ENCODE data around the gene FANCC.

The FANCC gene

GRCh38 chr9:95102572-95102971, 214.9 kb downstream of the FANCC start:
- no peak for DNase-seq (ENCODE audit: low read depth)
- no peak for TF ChIP-seq CTCF (IDR thresholded peaks at IDR 0.05; ENCODE audit: insufficient read depth, low read depth, low read length, missing control alignments)
- H3K4me3 ChIP-seq (ENCODE audit: low read length): no peak overlapping the region

- H3K4me3 ChIP-seq (ENCODE audit: low read length): no peak overlapping the region
- no peak for TF ChIP-seq CTCF (IDR thresholded peaks at IDR 0.05; ENCODE audit: insufficient read depth, low read depth, low read length, missing control alignments)
- DNase-seq (ENCODE audit: low read depth): peak; percentile 98
Measured at GRCh38 chr9:95102001-95102433, 215.5 kb downstream of the FANCC start.

- no peak for TF ChIP-seq CTCF (IDR thresholded peaks at IDR 0.05; ENCODE audit: insufficient read depth, low read depth, low read length, missing control alignments)
- DNase-seq (ENCODE audit: low read depth): peak; percentile 84
- H3K4me3 ChIP-seq (ENCODE audit: low read length): no peak overlapping the region
Measured at GRCh38 chr9:95101326-95101725, 216.2 kb downstream of the FANCC start.

GRCh38 chr9:95100071-95100627, 217.4 kb downstream of the FANCC start:
- no peak overlapping the region for H3K4me3 ChIP-seq (ENCODE audit: low read length)
- DNase-seq (ENCODE audit: low read depth): peak; percentile 84
- no peak for TF ChIP-seq CTCF (IDR thresholded peaks at IDR 0.05; ENCODE audit: insufficient read depth, low read depth, low read length, missing control alignments)

GRCh38 chr9:95099321-95100070, 218.0 kb downstream of the FANCC start:
- no peak for DNase-seq (ENCODE audit: low read depth)
- no peak overlapping the region for H3K4me3 ChIP-seq (ENCODE audit: low read length)
- TF ChIP-seq CTCF (IDR thresholded peaks at IDR 0.05; ENCODE audit: insufficient read depth, low read depth, low read length, missing control alignments): no peak

DNA sequence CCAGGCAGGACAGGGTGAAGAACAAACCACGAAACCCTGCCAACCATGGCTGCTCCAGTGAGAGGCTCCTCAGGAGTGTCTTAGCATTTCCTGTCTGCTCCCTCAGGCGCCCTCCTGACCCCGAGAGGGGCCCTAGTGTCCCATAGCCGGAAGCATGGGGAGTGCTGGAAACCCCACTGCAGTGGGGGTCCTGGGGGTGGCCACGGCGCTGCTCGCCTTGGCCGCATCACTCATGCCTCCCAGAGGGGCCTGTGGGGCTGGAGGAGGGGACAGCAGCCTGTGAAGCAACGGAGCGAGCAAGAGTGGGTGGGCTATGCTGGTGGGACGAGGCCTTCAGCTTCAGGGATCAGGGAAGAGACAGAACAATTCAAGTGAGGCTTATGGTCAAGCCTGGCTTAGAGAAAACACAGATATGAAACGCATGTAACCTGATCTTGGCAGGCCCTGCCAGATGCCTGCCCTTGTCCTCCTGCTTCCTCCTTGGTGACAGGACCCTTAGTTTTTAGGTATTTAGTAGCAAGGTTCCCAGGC, 219.1 kb downstream of the FANCC start:
- no peak for TF ChIP-seq CTCF (IDR thresholded peaks at IDR 0.05; ENCODE audit: insufficient read depth, low read depth, low read length, missing control alignments)
- DNase-seq (ENCODE audit: low read depth): no peak
- no peak overlapping the region for H3K4me3 ChIP-seq (ENCODE audit: low read length)
